Kidney (tissue), 14 donors: ENCODE measurements around the gene CELA2A. TPM values are rescaled to one million over a fixed set of nuclear protein-coding genes. Genes with fewer than 3 reads are reported as not detected.
A peak's percentile ranks its signal among the peaks of the same experiment; 100 is the strongest.
"Not testable (repeated sequence)": the region's sequence is repeated elsewhere in the genome, so short reads cannot be mapped to it uniquely, and the experiment has no call there.

Experiments used
- DNase-seq, 5 donors: peaks; one replicate each; pipeline ENCODE4 v3.0.0-alpha.2; 2013 to 2020
- FAIRE-seq: peaks from 2 replicates; lab custom pipeline; 2012; peaks lifted over from hg19 to GRCh38; lab: Jason Lieb, UNC
- H3K27ac ChIP-seq, 2 donors: one replicate each; pipeline ENCODE4 v1.7.0; 2013; ENCODE audit warnings: low read depth in 2 of 2, low read length in 2 of 2, inconsistent platforms in 1 of 2
- H3K27me3 ChIP-seq: one replicate; pipeline ENCODE4 v1.7.1; 2013; ENCODE audit warnings: low read length, inconsistent platforms; ENCODE audit not compliant: control insufficient read depth, insufficient read depth
- H3K36me3 ChIP-seq, 3 donors: one replicate each; pipeline versions ENCODE4 v1.7.0 to v1.7.1; 2013; ENCODE audit warnings: low read length in 3 of 3, control low read depth in 1 of 3, inconsistent platforms in 1 of 3; ENCODE audit not compliant: insufficient read depth in 3 of 3, control insufficient read depth in 2 of 3
- H3K4me1 ChIP-seq, 3 donors: one replicate each; pipeline versions ENCODE4 v1.7.0 to v1.7.1; 2013; ENCODE audit warnings: low read length in 3 of 3, inconsistent platforms in 1 of 3, low read depth in 1 of 3; ENCODE audit not compliant: control insufficient read depth in 2 of 3, insufficient read depth in 2 of 3
- H3K4me3 ChIP-seq, 3 donors: one replicate each; pipeline versions ENCODE4 v1.7.0 to v1.8.1; 2013; ENCODE audit warnings: low read length in 3 of 3, control low read depth in 1 of 3, inconsistent platforms in 1 of 3
- H3K9ac ChIP-seq, 3 donors: one replicate each; pipeline versions ENCODE4 v1.7.0 to v1.7.1; 2013; ENCODE audit warnings: low read length in 3 of 3, control low read depth in 1 of 3, inconsistent platforms in 1 of 3
- H3K9me3 ChIP-seq, 3 donors: one replicate each; pipeline versions ENCODE4 v1.7.0 to v1.7.1; 2013; ENCODE audit warnings: low read length in 3 of 3, control low read depth in 1 of 3, inconsistent platforms in 1 of 3; ENCODE audit not compliant: control insufficient read depth in 2 of 3, insufficient read depth in 1 of 3
- CTCF ChIP-seq: IDR thresholded peaks from 3 replicates; pipeline ENCODE4 v1.5.1; 2012; ENCODE audit warnings: mild to moderate bottlenecking, moderate library complexity, borderline replicate concordance; ENCODE audit not compliant: insufficient read depth; ENCODE audit errors: extremely low read depth
- intact Hi-C: fragments of 100-400 bp; cut with DNase I; formaldehyde crosslinking; loops from one replicate; pipeline ENCODE4 v1.11.1; 2022
- polyA plus RNA-seq: library from polyadenylated mRNA; stranded (reverse); fragments of 350-450 nt; fragmentation: Illumina TruSeq; extraction: RNeasy Lipid Tissue Mini Kit (QIAGEN cat#74804); gene quantifications from one replicate; pipeline ENCODE4 v1.2.3, GENCODE V29; 2014; ENCODE audit warnings: low read depth, low replicate concordance; ENCODE audit not compliant: insufficient read depth
- total RNA-seq: library from RNA; stranded (reverse); fragmentation: NEBNext Ultra II Directional; extraction: Animal tissue kit (Norgen Biotek cat#: 25700); gene quantifications from one replicate; pipeline ENCODE4 v1.2.1, GENCODE V29; 2021
- donor health status: control.
- donor health status: control.
- donor health status: control.
- donor health status: control.
- donor health status: control.
- donor health status: DM: yes; HTN: yes; CAD: no.
- donor health status: Normal renal cell carcinoma (clear cell type).

The CELA2A gene
- total and polyA plus RNA-seq, 2 donors from 2014 or later: not detected

GRCh38 chr1:15519625-15520024 lies 63.1 kb downstream of the CELA2A start:
- Histone ChIP-seq H3K4me3 (no peak overlapping the region), H3K9ac (no peak overlapping the region), H3K27me3 (no peaks in the 10 kb centered on the region), H3K27ac (no peak overlapping the region), H3K36me3 (peaks cover 0 to 15% (median 2%) of the 10 kb centered on the region in 3 donors), H3K4me1 (peaks cover 0 to 8% (median 7%) of the 10 kb centered on the region in 3 donors), H3K9me3 (no peaks in the 10 kb centered on the region)
- intact Hi-C loops: no loop called here
- TF ChIP-seq CTCF: no peak
- DNase-seq (no peak), FAIRE-seq (no peak)

GRCh38 chr1:15521206-15521906 lies 64.8 kb downstream of the CELA2A start:
- H3K9me3 ChIP-seq, H3K27ac ChIP-seq, H3K4me3 ChIP-seq, FAIRE-seq, intact Hi-C loops, H3K27me3 ChIP-seq, H3K9ac ChIP-seq: not testable (repeated sequence)
- peak in 4 of 5 donors; percentile 65 to 80 (median 74) for DNase-seq
- peaks cover 0 to 14% (median 0%) of the 10 kb centered on the region in 3 donors for H3K36me3 ChIP-seq
- H3K4me1 ChIP-seq: peaks cover 0 to 19% (median 10%) of the 10 kb centered on the region in 3 donors

Other genes starting within 250 kb of the CELA2A start
- gene FHAD1, start 209.5 kb upstream of the CELA2A start, total RNA-seq: 4.2 TPM
- gene FHAD1, start 209.5 kb upstream of the CELA2A start, polyA plus RNA-seq: 0.84 TPM
- 37.5 TPM for gene EFHD2, start 46.8 kb upstream of the CELA2A start, total RNA-seq
- gene EFHD2, start 46.8 kb upstream of the CELA2A start, polyA plus RNA-seq: 20.2 TPM
- 0.44 TPM for gene CTRC, start 18.3 kb upstream of the CELA2A start, total RNA-seq
- gene CTRC, start 18.3 kb upstream of the CELA2A start, polyA plus RNA-seq: not detected
- gene CELA2B, start 19.4 kb downstream of the CELA2A start, total RNA-seq: not detected
- gene CELA2B, start 19.4 kb downstream of the CELA2A start, polyA plus RNA-seq: not detected
- 20.1 TPM for gene CASP9, start 67.5 kb downstream of the CELA2A start, total RNA-seq
- 18.2 TPM for gene CASP9, start 67.5 kb downstream of the CELA2A start, polyA plus RNA-seq
- 30.1 TPM for gene DNAJC16, start 70.1 kb downstream of the CELA2A start, total RNA-seq
- gene DNAJC16, start 70.1 kb downstream of the CELA2A start, polyA plus RNA-seq: 7.6 TPM
- gene AGMAT, start 128.3 kb downstream of the CELA2A start, total RNA-seq: 6.2 TPM
- gene AGMAT, start 128.3 kb downstream of the CELA2A start, polyA plus RNA-seq: 119 TPM
- 28.3 TPM for gene DDI2, start 160.7 kb downstream of the CELA2A start, total RNA-seq
- 4.0 TPM for gene DDI2, start 160.7 kb downstream of the CELA2A start, polyA plus RNA-seq
- gene PLEKHM2, start 227.6 kb downstream of the CELA2A start, total RNA-seq: 65.7 TPM
- gene PLEKHM2, start 227.6 kb downstream of the CELA2A start, polyA plus RNA-seq: 21.7 TPM